Loucy (cell line): ENCODE data around the gene NPB.

Experiments used
- H2AFZ ChIP-seq: fragments of 200-600 bp; sonication (generic); 2 replicates; pipeline ENCODE4 v1.6.0; 2016; ENCODE audit warnings: antibody characterized with exemption, mild to moderate bottlenecking, low read length, moderate library complexity
- H3F3A ChIP-seq: fragments of 200-600 bp; 2 replicates; pipeline ENCODE4 v1.6.0; 2016; ENCODE audit warnings: antibody characterized with exemption, low read depth, mild to moderate bottlenecking
- H3K27me3 ChIP-seq: fragments of 200-600 bp; sonication (generic); 2 replicates; pipeline ENCODE4 v1.6.1; 2014; ENCODE audit warnings: low read length, mild to moderate bottlenecking; ENCODE audit not compliant: insufficient read depth, poor library complexity, severe bottlenecking
- H3K36me3 ChIP-seq: fragments of 200-600 bp; sonication (generic); 2 replicates; pipeline ENCODE4 v1.6.1; 2016; ENCODE audit warnings: low read length; ENCODE audit not compliant: insufficient read depth
- H3K4me1 ChIP-seq: fragments of 200-600 bp; sonication (generic); 2 replicates; pipeline ENCODE4 v1.5.1; 2014; ENCODE audit warnings: low read length, mild to moderate bottlenecking; ENCODE audit not compliant: insufficient read depth, poor library complexity, severe bottlenecking
- H3K4me2 ChIP-seq: fragments of 200-600 bp; sonication (generic); 2 replicates; pipeline ENCODE4 v1.6.0; 2014; ENCODE audit warnings: antibody characterized with exemption, low read length, low read depth, mild to moderate bottlenecking; ENCODE audit not compliant: poor library complexity, severe bottlenecking
- H3K4me3 ChIP-seq: fragments of 200-600 bp; sonication (generic); 2 replicates; pipeline ENCODE4 v1.5.1; 2014; ENCODE audit warnings: low read length, mild to moderate bottlenecking, mixed read lengths; ENCODE audit not compliant: poor library complexity, severe bottlenecking
- H3K79me2 ChIP-seq: fragments of 200-600 bp; sonication (generic); 2 replicates; pipeline ENCODE4 v1.6.1; 2014; ENCODE audit warnings: low read length; ENCODE audit not compliant: insufficient read depth
- H3K9ac ChIP-seq: fragments of 200-600 bp; sonication (generic); 2 replicates; pipeline ENCODE4 v1.6.0; 2014; ENCODE audit warnings: mild to moderate bottlenecking, low read depth, low read length, moderate library complexity; ENCODE audit not compliant: poor library complexity, severe bottlenecking
- H3K9me2 ChIP-seq: fragments of 200-600 bp; sonication (generic); replicated peaks from 2 replicates; pipeline ENCODE4 v1.6.1; 2016; ENCODE audit warnings: low read depth, low read length, mixed read lengths
- H3K9me3 ChIP-seq: fragments of 200-600 bp; sonication (generic); 2 replicates; pipeline ENCODE4 v1.6.1; 2014; ENCODE audit warnings: mild to moderate bottlenecking, antibody characterized with exemption, low read length, low read depth; ENCODE audit not compliant: insufficient read depth
- H4K20me1 ChIP-seq: fragments of 200-600 bp; sonication (generic); 2 replicates; pipeline ENCODE4 v1.6.0; 2014; ENCODE audit warnings: antibody characterized with exemption, low read length, mild to moderate bottlenecking; ENCODE audit not compliant: insufficient read depth, poor library complexity, severe bottlenecking
- EZH2phosphoT487 ChIP-seq: fragments of 200-600 bp; IDR thresholded peaks from 2 replicates; pipeline ENCODE4 v1.6.1; 2018; ENCODE audit warnings: antibody characterized with exemption, mild to moderate bottlenecking, moderate library complexity, borderline replicate concordance
- TF ChIP-seq, protein P1 (sequence below): fragments of 200-600 bp; sonication (generic); conservative IDR thresholded peaks from 2 replicates; pipeline ENCODE4 v1.5.1; 2014; ENCODE audit warnings: mild to moderate bottlenecking, antibody characterized with exemption, low read length

Gene NPB

DNA sequence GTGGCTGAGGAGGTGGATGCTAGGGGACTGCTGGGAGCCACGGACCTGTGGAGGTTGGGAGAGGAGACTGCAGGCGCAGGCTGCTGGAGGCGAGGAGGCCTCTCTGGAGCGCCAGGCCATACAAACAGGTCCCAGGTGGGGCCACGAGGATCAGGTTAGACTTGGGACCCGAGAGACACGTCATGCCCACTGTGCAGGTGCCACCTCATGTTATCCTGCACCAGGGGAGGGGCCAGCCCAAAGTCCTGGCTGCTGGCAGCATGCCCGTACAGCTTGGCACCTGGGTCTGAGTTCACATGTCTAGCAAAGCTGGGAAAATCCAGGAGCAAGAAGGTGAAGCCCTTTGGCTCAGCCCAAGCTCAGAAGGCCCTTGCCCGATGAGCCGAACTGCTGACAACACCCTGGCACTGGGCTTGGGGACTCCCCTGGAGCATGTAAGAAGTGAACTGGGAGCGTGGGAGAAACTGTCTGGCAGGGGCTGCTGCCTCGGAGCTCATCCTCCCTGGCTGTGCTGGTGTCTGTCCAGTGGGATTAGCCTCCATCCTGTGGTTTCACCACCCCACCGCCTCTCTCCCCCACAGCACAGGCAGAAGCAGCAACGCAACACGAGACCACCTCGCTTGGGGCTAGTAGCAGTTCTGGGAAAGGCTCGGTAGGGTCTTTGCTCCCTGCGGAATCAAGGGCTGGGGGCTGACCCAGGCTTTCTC lies 36.2 kb upstream of the NPB start:
- Histone ChIP-seq H2AFZ (no peak overlapping the region), H3K9ac (no peak overlapping the region), H3K4me1 (peaks cover 26% of the 10 kb centered on the region), H3K36me3 (peaks cover 18% of the 10 kb centered on the region), H3K9me3 (no peaks in the 10 kb centered on the region), H3K27me3 (peaks cover 4% of the 10 kb centered on the region), H3K4me2 (no peak overlapping the region), H3F3A (no peaks in the 10 kb centered on the region; the same call in 1 of the 2 replicates), H3K79me2 (peaks cover 88% of the 10 kb centered on the region), H4K20me1 (peaks cover 45% of the 10 kb centered on the region), H3K9me2 (no peaks in the 10 kb centered on the region), H3K4me3 (no peak overlapping the region)
- TF ChIP-seq, protein P1, sequence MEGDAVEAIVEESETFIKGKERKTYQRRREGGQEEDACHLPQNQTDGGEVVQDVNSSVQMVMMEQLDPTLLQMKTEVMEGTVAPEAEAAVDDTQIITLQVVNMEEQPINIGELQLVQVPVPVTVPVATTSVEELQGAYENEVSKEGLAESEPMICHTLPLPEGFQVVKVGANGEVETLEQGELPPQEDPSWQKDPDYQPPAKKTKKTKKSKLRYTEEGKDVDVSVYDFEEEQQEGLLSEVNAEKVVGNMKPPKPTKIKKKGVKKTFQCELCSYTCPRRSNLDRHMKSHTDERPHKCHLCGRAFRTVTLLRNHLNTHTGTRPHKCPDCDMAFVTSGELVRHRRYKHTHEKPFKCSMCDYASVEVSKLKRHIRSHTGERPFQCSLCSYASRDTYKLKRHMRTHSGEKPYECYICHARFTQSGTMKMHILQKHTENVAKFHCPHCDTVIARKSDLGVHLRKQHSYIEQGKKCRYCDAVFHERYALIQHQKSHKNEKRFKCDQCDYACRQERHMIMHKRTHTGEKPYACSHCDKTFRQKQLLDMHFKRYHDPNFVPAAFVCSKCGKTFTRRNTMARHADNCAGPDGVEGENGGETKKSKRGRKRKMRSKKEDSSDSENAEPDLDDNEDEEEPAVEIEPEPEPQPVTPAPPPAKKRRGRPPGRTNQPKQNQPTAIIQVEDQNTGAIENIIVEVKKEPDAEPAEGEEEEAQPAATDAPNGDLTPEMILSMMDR = no peak
- no peak for TF ChIP-seq EZH2phosphoT487

DNA sequence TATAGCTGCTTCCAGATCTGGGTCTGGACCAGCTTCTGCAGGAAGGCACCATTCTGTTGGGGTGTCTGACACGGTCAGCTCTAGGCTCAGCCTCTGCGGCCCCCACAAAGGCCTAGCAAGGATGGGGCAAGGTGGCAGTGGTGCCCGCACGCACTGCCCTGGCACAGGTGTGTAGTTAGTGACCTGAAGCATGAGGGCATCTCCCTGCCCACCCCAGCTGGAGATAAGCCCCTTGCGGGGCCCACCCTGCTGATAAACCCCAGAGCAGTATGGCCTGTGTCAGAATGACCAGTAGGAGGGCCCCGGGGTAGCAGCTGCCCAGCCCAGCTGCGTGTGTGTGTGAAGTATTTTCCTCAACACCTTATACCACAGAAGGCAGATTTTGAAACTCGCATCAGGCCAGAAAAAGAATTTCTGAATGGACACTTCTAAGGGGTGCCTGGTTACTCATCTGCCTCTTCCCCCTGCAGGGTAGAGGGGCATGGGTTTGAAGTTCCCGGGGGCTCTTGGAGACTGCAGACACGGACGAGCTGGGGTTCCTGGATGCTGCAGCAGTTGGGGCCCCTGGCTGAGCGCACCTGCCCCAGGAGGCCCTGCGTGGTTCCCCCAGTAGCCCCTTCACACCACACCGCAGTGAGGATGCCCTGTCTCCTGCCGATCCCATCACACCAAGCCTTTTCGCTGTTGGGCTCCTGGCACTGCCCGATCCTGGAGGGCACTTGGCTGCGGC lies 35.4 kb upstream of the NPB start:
- Histone ChIP-seq H3K79me2 (peaks cover 89% of the 10 kb centered on the region), H3K9me2 (no peaks in the 10 kb centered on the region), H3K27me3 (peaks cover 4% of the 10 kb centered on the region), H4K20me1 (peaks cover 45% of the 10 kb centered on the region), H3K9ac (no peak overlapping the region), H3K4me3 (no peak overlapping the region), H2AFZ (no peak overlapping the region), H3K4me2 (no peak overlapping the region), H3K9me3 (no peaks in the 10 kb centered on the region), H3K4me1 (peaks cover 26% of the 10 kb centered on the region), H3F3A (no peaks in the 10 kb centered on the region; the same call in 1 of the 2 replicates), H3K36me3 (peaks cover 18% of the 10 kb centered on the region)
- TF ChIP-seq EZH2phosphoT487 = no peak
- TF ChIP-seq, protein P1 = no peak

DNA sequence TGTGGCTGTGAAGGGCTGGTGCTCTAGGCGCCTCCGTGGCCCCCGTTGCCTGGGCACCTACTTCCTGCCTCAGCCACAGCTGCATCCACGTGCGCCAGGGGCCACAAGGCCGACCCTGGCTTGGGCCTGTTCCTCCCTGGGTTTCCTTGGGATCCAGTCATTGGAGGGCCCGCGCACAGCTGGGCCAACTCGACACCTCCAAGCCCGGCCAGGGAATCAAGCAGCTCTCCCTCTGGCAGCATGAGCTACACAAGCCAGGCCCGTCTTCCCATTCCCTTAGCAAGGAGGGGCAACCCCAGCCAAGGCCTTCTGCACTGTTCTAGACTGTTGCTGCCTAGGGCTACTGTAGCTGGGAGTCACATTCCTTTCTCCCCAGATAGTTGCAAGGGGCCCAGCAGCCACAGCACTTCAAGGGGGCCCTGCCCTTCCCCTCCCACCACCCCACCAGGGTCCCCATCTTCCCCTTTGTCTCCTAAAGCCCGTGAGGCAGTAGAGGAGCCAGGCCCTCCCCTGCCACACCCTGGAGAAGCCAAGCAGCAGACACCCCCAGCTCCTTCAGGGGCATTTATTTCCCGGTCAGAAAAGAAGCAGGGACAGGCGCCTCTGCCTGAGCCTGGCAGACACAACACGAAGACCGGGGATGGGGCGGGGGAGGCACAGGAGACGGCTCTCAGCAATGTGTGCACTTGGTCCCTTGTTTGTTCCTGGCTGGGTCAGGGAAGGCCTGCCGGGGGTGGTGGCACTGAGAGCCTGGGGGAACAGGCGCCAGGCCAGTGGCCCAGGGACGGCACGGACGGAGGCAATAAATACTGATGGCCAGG lies 34.7 kb upstream of the NPB start:
- H3K4me1 ChIP-seq = peaks cover 26% of the 10 kb centered on the region
- no peak overlapping the region for H2AFZ ChIP-seq
- H3K9me2 ChIP-seq = no peaks in the 10 kb centered on the region
- TF ChIP-seq, protein P1 = no peak
- no peak for TF ChIP-seq EZH2phosphoT487
- H3K36me3 ChIP-seq = peaks cover 18% of the 10 kb centered on the region
- no peak overlapping the region for H3K4me3 ChIP-seq
- H3K9me3 ChIP-seq = no peaks in the 10 kb centered on the region
- peaks cover 4% of the 10 kb centered on the region for H3K27me3 ChIP-seq
- no peak overlapping the region for H3K4me2 ChIP-seq
- peaks cover 45% of the 10 kb centered on the region for H4K20me1 ChIP-seq
- H3K79me2 ChIP-seq = peaks cover 89% of the 10 kb centered on the region
- no peaks in the 10 kb centered on the region; the same call in 1 of the 2 replicates for H3F3A ChIP-seq
- no peak overlapping the region for H3K9ac ChIP-seq
